ENCODE measurements around the gene KCNN3.

DNA sequence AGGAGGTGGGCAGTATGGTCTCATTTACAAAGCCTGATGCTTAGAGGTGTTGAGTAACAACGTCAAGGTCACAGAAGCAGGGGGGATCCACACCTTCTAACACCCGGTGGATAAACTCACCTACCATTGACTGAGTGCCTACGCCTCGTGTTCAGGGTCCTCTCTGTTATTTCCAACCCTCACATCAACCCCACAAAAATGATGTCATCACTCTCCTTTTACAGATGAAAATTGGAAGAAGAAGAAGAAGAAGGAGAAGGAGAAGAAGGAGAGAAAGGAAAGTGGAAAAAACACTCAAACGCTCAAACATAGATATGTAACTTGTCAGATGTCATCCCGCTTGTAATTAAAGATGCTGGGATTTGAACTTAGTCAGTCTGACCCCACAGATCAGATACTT lies 653 bp upstream of the KCNN3 start:
- TF ChIP-seq CTCF (conservative IDR thresholded peaks at IDR 0.05) (no peak), ZFX (IDR thresholded peaks at IDR 0.05) (no peak)
